Nephron (organoid): ENCODE data around the gene AMACR.
"Not testable (repeated sequence)": the region's sequence is repeated elsewhere in the genome, so short reads cannot be mapped to it uniquely, and the experiment has no call there.

Experiments used
- H3K27ac Mint-ChIP-seq, 3 experiments: 2 replicates each; pipeline ENCODE4 v1.8.0; 2020; ENCODE audit warnings: mixed read lengths in 3 of 3, mild to moderate bottlenecking in 2 of 3, moderate library complexity in 1 of 3
- H3K27me3 Mint-ChIP-seq: 2 replicates; pipeline ENCODE4 v1.8.0; 2021; ENCODE audit warnings: low read depth, mild to moderate bottlenecking, moderate library complexity, mixed read lengths
- H3K36me3 Mint-ChIP-seq: 2 replicates; pipeline ENCODE4 v1.8.0; 2020; ENCODE audit warnings: low read depth, mixed read lengths
- H3K4me1 Mint-ChIP-seq: 2 replicates; pipeline ENCODE4 v1.8.0; 2020; ENCODE audit warnings: mixed read lengths
- H3K4me3 Mint-ChIP-seq, 3 experiments: 2 replicates each; pipeline ENCODE4 v1.8.0; 2020; ENCODE audit warnings: mild to moderate bottlenecking in 3 of 3, mixed read lengths in 3 of 3, moderate library complexity in 2 of 3
- H3K9me3 Mint-ChIP-seq: 2 replicates; pipeline ENCODE4 v1.8.0; 2020; ENCODE audit warnings: mixed read lengths
- CTCF ChIP-seq, 3 experiments: fragments of 200-600 bp; sonication (generic); IDR thresholded peaks; one replicate each; pipeline ENCODE4 v1.5.0; 2021; ENCODE audit warnings: antibody characterized with exemption in 3 of 3; ENCODE audit not compliant: unreplicated experiment in 3 of 3

The AMACR gene

GRCh38 chr5:33968211-33969005 is 39.4 kb downstream of the AMACR start:
- H3K27ac Mint-ChIP-seq, result peak overlapping the region in 1 of 3 experiments; percentile 47
- H3K27me3 Mint-ChIP-seq, result no peaks in the 10 kb centered on the region
- H3K36me3 Mint-ChIP-seq, result no peaks in the 10 kb centered on the region
- no peak overlapping the region for H3K4me3 Mint-ChIP-seq
- no peaks in the 10 kb centered on the region for H3K9me3 Mint-ChIP-seq
- peaks cover 9% of the 10 kb centered on the region for H3K4me1 Mint-ChIP-seq
- TF ChIP-seq CTCF (IDR thresholded peaks at IDR 0.05; ENCODE audit: unreplicated experiment in 3 of 3), result no peak

- no peak overlapping the region for H3K4me3 Mint-ChIP-seq
- peaks cover 9% of the 10 kb centered on the region for H3K4me1 Mint-ChIP-seq
- H3K27ac Mint-ChIP-seq, result no peak overlapping the region
- TF ChIP-seq CTCF (IDR thresholded peaks at IDR 0.05; ENCODE audit: unreplicated experiment in 3 of 3), result no peak
- H3K36me3 Mint-ChIP-seq, result no peaks in the 10 kb centered on the region
- no peaks in the 10 kb centered on the region for H3K9me3 Mint-ChIP-seq
- H3K27me3 Mint-ChIP-seq, result no peaks in the 10 kb centered on the region
These were observed 41.0 kb downstream of the AMACR start for GRCh38 chr5:33966805-33967204.

GRCh38 chr5:33964132-33964700 is 43.6 kb downstream of the AMACR start:
- Mint-ChIP-seq H3K4me3 (no peak overlapping the region), H3K27me3 (peaks cover 3% of the 10 kb centered on the region)
- no peak for TF ChIP-seq CTCF (IDR thresholded peaks at IDR 0.05; ENCODE audit: unreplicated experiment in 3 of 3)

GRCh38 chr5:33958176-33958575 is 49.7 kb downstream of the AMACR start:
- H3K4me1 Mint-ChIP-seq, result no peaks in the 10 kb centered on the region
- no peak overlapping the region for H3K4me3 Mint-ChIP-seq
- peaks cover 3% of the 10 kb centered on the region for H3K27me3 Mint-ChIP-seq
- H3K9me3 Mint-ChIP-seq, result peaks cover 9% of the 10 kb centered on the region
- H3K36me3 Mint-ChIP-seq, result no peaks in the 10 kb centered on the region
- H3K27ac Mint-ChIP-seq, result no peak overlapping the region
- TF ChIP-seq CTCF (IDR thresholded peaks at IDR 0.05; ENCODE audit: unreplicated experiment in 3 of 3), result no peak

More at GRCh38 chr5:33964132-33964700, 43.6 kb downstream of the AMACR start:
- Mint-ChIP-seq H3K27ac (no peak overlapping the region), H3K36me3 (no peaks in the 10 kb centered on the region), H3K9me3 (no peaks in the 10 kb centered on the region), H3K4me1 (peaks cover 9% of the 10 kb centered on the region)

- no peak for TF ChIP-seq CTCF (IDR thresholded peaks at IDR 0.05; ENCODE audit: unreplicated experiment in 3 of 3)
- Mint-ChIP-seq H3K27me3 (peaks cover 3% of the 10 kb centered on the region), H3K9me3 (peaks cover 9% of the 10 kb centered on the region), H3K27ac (no peak overlapping the region), H3K4me1 (no peaks in the 10 kb centered on the region), H3K36me3 (no peaks in the 10 kb centered on the region), H3K4me3 (no peak overlapping the region)
These were observed 50.2 kb downstream of the AMACR start for GRCh38 chr5:33957577-33958150.

GRCh38 chr5:33952175-33952574 is 55.7 kb downstream of the AMACR start:
- H3K9me3 Mint-ChIP-seq, result peaks cover 12% of the 10 kb centered on the region
- H3K4me1 Mint-ChIP-seq, H3K4me3 Mint-ChIP-seq, H3K27ac Mint-ChIP-seq, H3K27me3 Mint-ChIP-seq, H3K36me3 Mint-ChIP-seq: not testable (repeated sequence)
